ENCODE measurements around the gene PRCP.

The PRCP gene

GRCh38 chr11:82823647-82824619, 76.3 kb downstream of the PRCP start:
- DNase-seq = peak; percentile 85

- peak; percentile 94 for DNase-seq
These were observed 81.7 kb downstream of the PRCP start for GRCh38 chr11:82818409-82819043.

- no peak for DNase-seq
These were observed 84.8 kb downstream of the PRCP start for GRCh38 chr11:82815406-82815805.

- DNase-seq = no peak
These were observed 85.9 kb downstream of the PRCP start for GRCh38 chr11:82814379-82814778.

GRCh38 chr11:82811369-82811768, 88.9 kb downstream of the PRCP start:
- no peak for DNase-seq

GRCh38 chr11:82810738-82811137, 89.5 kb downstream of the PRCP start:
- no peak for DNase-seq

- no peak for DNase-seq
These were observed 89.9 kb downstream of the PRCP start for GRCh38 chr11:82810326-82810725.

GRCh38 chr11:82807646-82808045, 92.6 kb downstream of the PRCP start:
- DNase-seq = no peak

- DNase-seq = no peak
These were observed 97.5 kb downstream of the PRCP start for GRCh38 chr11:82802710-82803109.

- no peak for DNase-seq
These were observed 103.0 kb downstream of the PRCP start for GRCh38 chr11:82796998-82797961.

- no peak for DNase-seq
These were observed 105.7 kb downstream of the PRCP start for GRCh38 chr11:82794490-82794889.

GRCh38 chr11:82792822-82793569, 107.2 kb downstream of the PRCP start:
- no peak for DNase-seq

GRCh38 chr11:82792319-82792718, 107.9 kb downstream of the PRCP start:
- no peak for DNase-seq

GRCh38 chr11:82791779-82792178, 108.5 kb downstream of the PRCP start:
- DNase-seq = no peak

- DNase-seq = peak; percentile 70
These were observed 109.3 kb downstream of the PRCP start for GRCh38 chr11:82790723-82791484.

GRCh38 chr11:82787981-82788380, 112.2 kb downstream of the PRCP start:
- no peak for DNase-seq

GRCh38 chr11:82786836-82787235, 113.4 kb downstream of the PRCP start:
- DNase-seq = no peak

GRCh38 chr11:82786001-82786400, 114.2 kb downstream of the PRCP start:
- DNase-seq = no peak

GRCh38 chr11:82782825-82783374, 117.3 kb downstream of the PRCP start:
- no peak for DNase-seq

GRCh38 chr11:82778776-82779175, 121.5 kb downstream of the PRCP start:
- DNase-seq = no peak

GRCh38 chr11:82776377-82776776, 123.9 kb downstream of the PRCP start:
- DNase-seq = no peak

All from DMS153 (cell line).